ENCODE data around the gene OXSR1. TPM values are rescaled to one million over a fixed set of nuclear protein-coding genes. Genes with fewer than 3 reads are reported as not detected.

Gene OXSR1
- 20.9 TPM for total RNA-seq

- Histone ChIP-seq H3K27ac (ENCODE audit: low read depth, low read length) (peak within 1 kb of the TSS; percentile 98), H3K4me3 (ENCODE audit: low read length in 3 of 3) (peak within 1 kb of the TSS; percentile 82 to 93 (median 90)), H3K4me1 (ENCODE audit: control insufficient read depth in 3 of 3, insufficient read depth in 3 of 3, low read length in 3 of 3) (peaks cover 11 to 14% (median 12%) of the 10 kb centered on the region in 3 donors), H3K27me3 (ENCODE audit: control insufficient read depth in 3 of 3, insufficient read depth in 3 of 3, low read length in 3 of 3) (no peaks in the 10 kb centered on the region), H3K9ac (ENCODE audit: low read depth in 1 of 3, low read length in 3 of 3) (peak within 1 kb of the TSS; percentile 88 to 94 (median 89)), H3K36me3 (ENCODE audit: control insufficient read depth in 3 of 3, insufficient read depth in 3 of 3, low read length in 3 of 3) (no peaks in the 10 kb centered on the region), H3K9me3 (ENCODE audit: control insufficient read depth in 3 of 3, low read length in 3 of 3) (no peaks in the 10 kb centered on the region)
These were observed at the start of gene OXSR1 for GRCh38 chr3:38164952-38165721. Gene OXSR1 (plus strand): TSS chr3:38165537. CDS start chr3:38165877, 340 bp downstream.

GRCh38 chr3:38115645-38116427 is 49.5 kb upstream of the OXSR1 start:
- H3K4me3 ChIP-seq (ENCODE audit: low read length in 3 of 3) = no peak overlapping the region
- H3K27ac ChIP-seq (ENCODE audit: low read depth, low read length) = no peak overlapping the region
- H3K27me3 ChIP-seq (ENCODE audit: control insufficient read depth in 3 of 3, insufficient read depth in 3 of 3, low read length in 3 of 3) = peaks cover 0 to 10% (median 0%) of the 10 kb centered on the region in 3 donors
- H3K36me3 ChIP-seq (ENCODE audit: control insufficient read depth in 3 of 3, insufficient read depth in 3 of 3, low read length in 3 of 3) = peaks cover 11 to 13% (median 11%) of the 10 kb centered on the region in 3 donors
- no peaks in the 10 kb centered on the region for H3K9me3 ChIP-seq (ENCODE audit: control insufficient read depth in 3 of 3, low read length in 3 of 3)
- peaks cover 0 to 14% (median 10%) of the 10 kb centered on the region in 3 donors for H3K4me1 ChIP-seq (ENCODE audit: control insufficient read depth in 3 of 3, insufficient read depth in 3 of 3, low read length in 3 of 3)
- no peak overlapping the region for H3K9ac ChIP-seq (ENCODE audit: low read depth in 1 of 3, low read length in 3 of 3)

GRCh38 chr3:38116471-38117162 is 48.7 kb upstream of the OXSR1 start:
- Histone ChIP-seq H3K36me3 (ENCODE audit: control insufficient read depth in 3 of 3, insufficient read depth in 3 of 3, low read length in 3 of 3) (peaks cover 18 to 21% (median 19%) of the 10 kb centered on the region in 3 donors), H3K27me3 (ENCODE audit: control insufficient read depth in 3 of 3, insufficient read depth in 3 of 3, low read length in 3 of 3) (peaks cover 0 to 10% (median 0%) of the 10 kb centered on the region in 3 donors), H3K9me3 (ENCODE audit: control insufficient read depth in 3 of 3, low read length in 3 of 3) (no peaks in the 10 kb centered on the region), H3K27ac (ENCODE audit: low read depth, low read length) (no peak overlapping the region), H3K4me1 (ENCODE audit: control insufficient read depth in 3 of 3, insufficient read depth in 3 of 3, low read length in 3 of 3) (peaks cover 0 to 14% (median 10%) of the 10 kb centered on the region in 3 donors), H3K9ac (ENCODE audit: low read depth in 1 of 3, low read length in 3 of 3) (no peak overlapping the region), H3K4me3 (ENCODE audit: low read length in 3 of 3) (no peak overlapping the region)

- Histone ChIP-seq H3K27ac (ENCODE audit: low read depth, low read length) (no peak overlapping the region), H3K4me3 (ENCODE audit: low read length in 3 of 3) (no peak overlapping the region)
These were observed 48.1 kb upstream of the OXSR1 start for GRCh38 chr3:38117163-38117716.

GRCh38 chr3:38117748-38118420 is 47.5 kb upstream of the OXSR1 start:
- no peak overlapping the region for H3K27ac ChIP-seq (ENCODE audit: low read depth, low read length)
- H3K9ac ChIP-seq (ENCODE audit: low read depth in 1 of 3, low read length in 3 of 3) = peak overlapping the region in 1 of 3 donors; percentile 25
- no peaks in the 10 kb centered on the region for H3K9me3 ChIP-seq (ENCODE audit: control insufficient read depth in 3 of 3, low read length in 3 of 3)
- H3K4me1 ChIP-seq (ENCODE audit: control insufficient read depth in 3 of 3, insufficient read depth in 3 of 3, low read length in 3 of 3) = peaks cover 0 to 14% (median 10%) of the 10 kb centered on the region in 3 donors
- peaks cover 30 to 33% (median 31%) of the 10 kb centered on the region in 3 donors for H3K36me3 ChIP-seq (ENCODE audit: control insufficient read depth in 3 of 3, insufficient read depth in 3 of 3, low read length in 3 of 3)
- no peak overlapping the region for H3K4me3 ChIP-seq (ENCODE audit: low read length in 3 of 3)
- H3K27me3 ChIP-seq (ENCODE audit: control insufficient read depth in 3 of 3, insufficient read depth in 3 of 3, low read length in 3 of 3) = peaks cover 0 to 10% (median 0%) of the 10 kb centered on the region in 3 donors

More at GRCh38 chr3:38117163-38117716, 48.1 kb upstream of the OXSR1 start:
- no peaks in the 10 kb centered on the region for H3K9me3 ChIP-seq (ENCODE audit: control insufficient read depth in 3 of 3, low read length in 3 of 3)
- H3K36me3 ChIP-seq (ENCODE audit: control insufficient read depth in 3 of 3, insufficient read depth in 3 of 3, low read length in 3 of 3) = peaks cover 23 to 26% (median 25%) of the 10 kb centered on the region in 3 donors
- peaks cover 0 to 10% (median 0%) of the 10 kb centered on the region in 3 donors for H3K27me3 ChIP-seq (ENCODE audit: control insufficient read depth in 3 of 3, insufficient read depth in 3 of 3, low read length in 3 of 3)
- H3K4me1 ChIP-seq (ENCODE audit: control insufficient read depth in 3 of 3, insufficient read depth in 3 of 3, low read length in 3 of 3) = peaks cover 0 to 14% (median 10%) of the 10 kb centered on the region in 3 donors
- H3K9ac ChIP-seq (ENCODE audit: low read depth in 1 of 3, low read length in 3 of 3) = peak overlapping the region in 2 of 3 donors; percentile 20 to 64

- H3K36me3 ChIP-seq (ENCODE audit: control insufficient read depth in 3 of 3, insufficient read depth in 3 of 3, low read length in 3 of 3) = peaks cover 34 to 36% (median 34%) of the 10 kb centered on the region in 3 donors
- no peak overlapping the region for H3K27ac ChIP-seq (ENCODE audit: low read depth, low read length)
- H3K27me3 ChIP-seq (ENCODE audit: control insufficient read depth in 3 of 3, insufficient read depth in 3 of 3, low read length in 3 of 3) = peaks cover 0 to 10% (median 0%) of the 10 kb centered on the region in 3 donors
- no peaks in the 10 kb centered on the region for H3K9me3 ChIP-seq (ENCODE audit: control insufficient read depth in 3 of 3, low read length in 3 of 3)
- H3K9ac ChIP-seq (ENCODE audit: low read depth in 1 of 3, low read length in 3 of 3) = no peak overlapping the region
- peaks cover 0 to 14% (median 10%) of the 10 kb centered on the region in 3 donors for H3K4me1 ChIP-seq (ENCODE audit: control insufficient read depth in 3 of 3, insufficient read depth in 3 of 3, low read length in 3 of 3)
- H3K4me3 ChIP-seq (ENCODE audit: low read length in 3 of 3) = no peak overlapping the region
These were observed 46.7 kb upstream of the OXSR1 start for GRCh38 chr3:38118421-38119247.

GRCh38 chr3:38119248-38119544 is 46.1 kb upstream of the OXSR1 start:
- H3K27me3 ChIP-seq (ENCODE audit: control insufficient read depth in 3 of 3, insufficient read depth in 3 of 3, low read length in 3 of 3) = peaks cover 0 to 10% (median 0%) of the 10 kb centered on the region in 3 donors

GRCh38 chr3:38119821-38120692 is 45.3 kb upstream of the OXSR1 start:
- no peak overlapping the region for H3K27ac ChIP-seq (ENCODE audit: low read depth, low read length)
- H3K4me1 ChIP-seq (ENCODE audit: control insufficient read depth in 3 of 3, insufficient read depth in 3 of 3, low read length in 3 of 3) = peaks cover 0 to 14% (median 10%) of the 10 kb centered on the region in 3 donors
- peaks cover 0 to 6% (median 0%) of the 10 kb centered on the region in 3 donors for H3K27me3 ChIP-seq (ENCODE audit: control insufficient read depth in 3 of 3, insufficient read depth in 3 of 3, low read length in 3 of 3)
- no peaks in the 10 kb centered on the region for H3K9me3 ChIP-seq (ENCODE audit: control insufficient read depth in 3 of 3, low read length in 3 of 3)
- H3K36me3 ChIP-seq (ENCODE audit: control insufficient read depth in 3 of 3, insufficient read depth in 3 of 3, low read length in 3 of 3) = peaks cover 43 to 46% (median 45%) of the 10 kb centered on the region in 3 donors
- H3K9ac ChIP-seq (ENCODE audit: low read depth in 1 of 3, low read length in 3 of 3) = no peak overlapping the region
- no peak overlapping the region for H3K4me3 ChIP-seq (ENCODE audit: low read length in 3 of 3)

More at GRCh38 chr3:38119248-38119544, 46.1 kb upstream of the OXSR1 start:
- H3K36me3 ChIP-seq (ENCODE audit: control insufficient read depth in 3 of 3, insufficient read depth in 3 of 3, low read length in 3 of 3) = peaks cover 35 to 37% (median 36%) of the 10 kb centered on the region in 3 donors
- peaks cover 0 to 14% (median 10%) of the 10 kb centered on the region in 3 donors for H3K4me1 ChIP-seq (ENCODE audit: control insufficient read depth in 3 of 3, insufficient read depth in 3 of 3, low read length in 3 of 3)
- no peak overlapping the region for H3K27ac ChIP-seq (ENCODE audit: low read depth, low read length)
- H3K9ac ChIP-seq (ENCODE audit: low read depth in 1 of 3, low read length in 3 of 3) = no peak overlapping the region
- no peak overlapping the region for H3K4me3 ChIP-seq (ENCODE audit: low read length in 3 of 3)
- H3K9me3 ChIP-seq (ENCODE audit: control insufficient read depth in 3 of 3, low read length in 3 of 3) = no peaks in the 10 kb centered on the region
